ENCODE measurements around the gene PRDM16. TPM values are rescaled to one million over a fixed set of nuclear protein-coding genes. Genes with fewer than 3 reads are reported as not detected.

The PRDM16 gene
- total RNA-seq, 1 donor from 2014 or later, result 18.3 TPM

DNA sequence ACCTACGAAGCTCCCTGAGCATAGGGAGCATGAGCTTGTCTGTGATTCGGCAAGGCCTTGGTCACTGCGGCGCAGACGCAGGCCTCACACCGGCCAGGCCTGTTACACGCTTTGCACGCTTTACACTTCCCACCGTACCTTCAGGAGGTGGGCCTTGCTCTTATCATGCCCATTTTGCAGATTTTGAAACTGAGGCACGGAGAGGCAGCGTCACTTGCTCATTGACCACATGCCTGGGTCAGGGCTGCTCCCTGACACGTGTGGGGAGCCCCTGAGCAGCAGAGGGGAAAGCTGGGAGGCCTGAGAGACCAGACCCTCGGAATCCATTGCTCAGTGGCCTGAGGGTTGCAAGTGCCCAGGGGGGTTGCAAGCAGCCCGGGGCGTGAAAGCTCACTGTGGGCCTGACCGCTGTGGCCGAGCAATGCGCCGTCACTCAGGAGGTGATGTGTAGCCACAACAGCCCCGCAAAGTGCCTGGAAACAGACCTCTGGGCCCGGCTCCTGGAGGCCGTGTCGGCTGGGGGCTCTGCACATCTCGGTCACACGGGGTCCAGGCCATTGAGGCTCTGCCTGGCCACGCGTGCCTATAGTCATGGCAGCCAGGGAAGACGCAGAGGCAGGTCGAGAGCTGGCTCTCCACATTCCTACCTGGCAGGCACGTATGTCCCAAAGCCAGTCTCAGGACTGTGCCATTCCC lies 392.4 kb downstream of the PRDM16 start:
- no peaks in the 10 kb centered on the region for H3K36me3 Mint-ChIP-seq (ENCODE audit: low read depth)
- peak overlapping the region; percentile 93 for H3K27ac Mint-ChIP-seq (ENCODE audit: unreplicated experiment)
- no peak overlapping the region for H3K4me3 Mint-ChIP-seq (ENCODE audit: unreplicated experiment)
- no peaks in the 10 kb centered on the region for H3K27me3 Mint-ChIP-seq (ENCODE audit: low read depth)
- H3K4me1 Mint-ChIP-seq (ENCODE audit: low read depth), result peaks cover 47% of the 10 kb centered on the region
- TF ChIP-seq, protein P1, sequence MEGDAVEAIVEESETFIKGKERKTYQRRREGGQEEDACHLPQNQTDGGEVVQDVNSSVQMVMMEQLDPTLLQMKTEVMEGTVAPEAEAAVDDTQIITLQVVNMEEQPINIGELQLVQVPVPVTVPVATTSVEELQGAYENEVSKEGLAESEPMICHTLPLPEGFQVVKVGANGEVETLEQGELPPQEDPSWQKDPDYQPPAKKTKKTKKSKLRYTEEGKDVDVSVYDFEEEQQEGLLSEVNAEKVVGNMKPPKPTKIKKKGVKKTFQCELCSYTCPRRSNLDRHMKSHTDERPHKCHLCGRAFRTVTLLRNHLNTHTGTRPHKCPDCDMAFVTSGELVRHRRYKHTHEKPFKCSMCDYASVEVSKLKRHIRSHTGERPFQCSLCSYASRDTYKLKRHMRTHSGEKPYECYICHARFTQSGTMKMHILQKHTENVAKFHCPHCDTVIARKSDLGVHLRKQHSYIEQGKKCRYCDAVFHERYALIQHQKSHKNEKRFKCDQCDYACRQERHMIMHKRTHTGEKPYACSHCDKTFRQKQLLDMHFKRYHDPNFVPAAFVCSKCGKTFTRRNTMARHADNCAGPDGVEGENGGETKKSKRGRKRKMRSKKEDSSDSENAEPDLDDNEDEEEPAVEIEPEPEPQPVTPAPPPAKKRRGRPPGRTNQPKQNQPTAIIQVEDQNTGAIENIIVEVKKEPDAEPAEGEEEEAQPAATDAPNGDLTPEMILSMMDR (IDR thresholded peaks at IDR 0.05), result no peak
- no peaks in the 10 kb centered on the region for H3K9me3 Mint-ChIP-seq (ENCODE audit: low read depth)
- peak; percentile 79 for DNase-seq (ENCODE audit: low spot score)

DNA sequence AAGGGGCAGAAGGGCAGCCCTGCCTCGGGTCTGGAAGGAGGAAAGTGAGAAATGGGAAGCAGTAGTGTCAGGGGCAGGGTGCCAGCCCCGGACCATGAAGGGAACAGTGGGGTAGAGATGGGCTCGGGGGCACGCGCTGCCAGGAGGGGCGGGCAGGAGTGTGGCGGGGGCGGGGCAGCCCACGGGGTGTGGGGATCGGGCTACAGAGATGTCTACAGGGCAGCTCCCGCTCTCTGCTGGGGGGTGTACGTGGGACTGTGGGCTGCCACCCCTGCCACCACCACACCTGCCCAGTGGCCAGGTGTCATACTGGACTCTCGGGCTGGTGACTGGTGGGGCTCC lies 392.9 kb downstream of the PRDM16 start:
- Mint-ChIP-seq H3K9me3 (ENCODE audit: low read depth) (no peaks in the 10 kb centered on the region), H3K4me3 (ENCODE audit: unreplicated experiment) (no peak overlapping the region), H3K4me1 (ENCODE audit: low read depth) (peaks cover 47% of the 10 kb centered on the region), H3K27ac (ENCODE audit: unreplicated experiment) (no peak overlapping the region), H3K36me3 (ENCODE audit: low read depth) (no peaks in the 10 kb centered on the region), H3K27me3 (ENCODE audit: low read depth) (no peaks in the 10 kb centered on the region)
- TF ChIP-seq, protein P1 (IDR thresholded peaks at IDR 0.05), result no peak
- DNase-seq (ENCODE audit: low spot score), result peak; percentile 78

DNA sequence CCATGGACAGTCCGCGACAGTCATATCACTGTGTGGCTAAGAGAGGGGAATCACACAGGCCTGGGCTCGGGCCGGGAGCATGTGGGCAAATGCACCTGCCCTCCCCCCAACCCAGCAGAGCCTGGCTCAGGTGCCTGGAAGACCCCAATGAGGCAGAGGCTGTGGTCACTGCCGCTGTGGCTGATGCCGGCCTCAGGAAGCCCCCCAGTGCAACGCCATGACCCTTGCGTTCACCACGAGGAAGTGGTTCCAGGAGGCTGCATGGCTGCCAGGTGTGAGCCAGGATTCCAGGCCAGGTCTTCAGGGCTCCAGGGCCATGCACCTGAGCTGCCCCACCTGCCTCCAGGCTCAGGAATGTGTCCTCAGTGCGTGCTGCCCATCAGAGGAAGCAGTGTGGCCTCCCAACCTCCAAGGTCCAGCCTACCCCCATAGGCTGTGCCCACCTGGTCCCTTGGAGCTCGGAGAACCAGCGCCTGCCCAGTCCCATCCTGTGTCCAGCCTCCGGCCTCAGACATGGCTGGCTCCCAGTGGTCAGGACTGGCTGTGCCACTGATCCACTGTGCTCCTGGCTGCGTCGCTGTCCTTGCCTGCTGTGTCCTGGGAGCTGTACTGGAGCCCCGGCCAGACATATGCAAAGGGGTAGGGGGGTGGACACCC lies 393.5 kb downstream of the PRDM16 start:
- peaks cover 42% of the 10 kb centered on the region for H3K4me1 Mint-ChIP-seq (ENCODE audit: low read depth)
- no peak overlapping the region for H3K4me3 Mint-ChIP-seq (ENCODE audit: unreplicated experiment)
- peak; percentile 87 for DNase-seq (ENCODE audit: low spot score)
- no peak overlapping the region for H3K27ac Mint-ChIP-seq (ENCODE audit: unreplicated experiment)
- H3K27me3 Mint-ChIP-seq (ENCODE audit: low read depth), result no peaks in the 10 kb centered on the region
- H3K9me3 Mint-ChIP-seq (ENCODE audit: low read depth), result no peaks in the 10 kb centered on the region
- TF ChIP-seq, protein P1 (IDR thresholded peaks at IDR 0.05), result no peak
- H3K36me3 Mint-ChIP-seq (ENCODE audit: low read depth), result no peaks in the 10 kb centered on the region

DNA sequence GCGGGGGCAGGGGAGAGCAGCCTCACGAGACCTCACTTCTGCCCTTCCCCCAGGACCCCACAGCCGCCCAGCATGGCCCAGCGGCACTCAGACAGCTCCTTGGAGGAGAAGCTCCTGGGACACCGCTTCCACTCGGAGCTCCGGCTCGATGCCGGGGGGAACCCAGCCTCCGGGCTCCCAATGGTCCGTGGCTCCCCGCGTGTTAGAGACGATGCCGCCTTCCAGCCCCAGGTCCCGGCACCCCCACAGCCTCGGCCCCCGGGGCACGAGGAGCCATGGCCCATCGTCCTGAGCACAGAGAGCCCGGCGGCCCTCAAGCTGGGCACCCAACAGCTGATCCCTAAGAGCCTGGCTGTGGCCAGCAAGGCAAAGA lies 394.0 kb downstream of the PRDM16 start:
- DNase-seq (ENCODE audit: low spot score), result peak; percentile 91
- Mint-ChIP-seq H3K4me3 (ENCODE audit: unreplicated experiment) (no peak overlapping the region), H3K27me3 (ENCODE audit: low read depth) (no peaks in the 10 kb centered on the region), H3K4me1 (ENCODE audit: low read depth) (peaks cover 36% of the 10 kb centered on the region), H3K9me3 (ENCODE audit: low read depth) (no peaks in the 10 kb centered on the region), H3K27ac (ENCODE audit: unreplicated experiment) (no peak overlapping the region), H3K36me3 (ENCODE audit: low read depth) (no peaks in the 10 kb centered on the region)
- TF ChIP-seq, protein P1 (IDR thresholded peaks at IDR 0.05), result no peak

DNA sequence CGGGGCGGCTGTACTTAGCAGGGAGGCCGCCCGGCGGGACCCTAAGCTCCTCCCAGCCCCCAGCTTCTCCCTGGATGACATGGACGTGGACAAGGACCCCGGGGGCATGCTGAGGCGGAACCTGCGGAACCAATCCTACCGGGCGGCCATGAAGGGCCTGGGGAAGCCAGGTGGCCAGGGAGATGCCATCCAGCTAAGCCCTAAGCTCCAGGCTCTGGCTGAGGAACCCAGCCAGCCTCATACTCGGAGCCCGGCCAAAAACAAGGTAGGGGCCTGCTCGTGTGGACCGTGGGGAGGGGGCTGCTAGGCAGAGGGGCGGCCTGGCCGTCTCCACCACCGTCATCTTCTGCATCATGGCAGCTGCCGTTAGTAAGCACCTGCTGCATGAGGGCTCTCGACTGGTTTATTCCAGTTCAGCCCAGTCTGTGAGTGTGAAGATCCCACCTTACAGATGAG lies 394.4 kb downstream of the PRDM16 start:
- no peak overlapping the region for H3K27ac Mint-ChIP-seq (ENCODE audit: unreplicated experiment)
- H3K4me3 Mint-ChIP-seq (ENCODE audit: unreplicated experiment), result no peak overlapping the region
- no peaks in the 10 kb centered on the region for H3K27me3 Mint-ChIP-seq (ENCODE audit: low read depth)
- H3K36me3 Mint-ChIP-seq (ENCODE audit: low read depth), result no peaks in the 10 kb centered on the region
- no peaks in the 10 kb centered on the region for H3K9me3 Mint-ChIP-seq (ENCODE audit: low read depth)
- peak; percentile 79 for DNase-seq (ENCODE audit: low spot score)
- peaks cover 32% of the 10 kb centered on the region for H3K4me1 Mint-ChIP-seq (ENCODE audit: low read depth)
- TF ChIP-seq, protein P1 (IDR thresholded peaks at IDR 0.05), result no peak
